Osteoblast (primary cell): ENCODE data around the gene RAD51D. TPM values are rescaled to one million over a fixed set of nuclear protein-coding genes. Genes with fewer than 3 reads are reported as not detected.
A peak's percentile ranks its signal among the peaks of the same experiment; 100 is the strongest.

Source experiments
- DNase-seq: peaks from one replicate; pipeline ENCODE4 v3.0.0; 2011; ENCODE audit warnings: low spot score, mixed read lengths; ENCODE audit not compliant: insufficient read length; ENCODE audit errors: missing footprints
- H2AFZ ChIP-seq: 2 replicates; pipeline ENCODE4 v1.6.0; 2011; ENCODE audit warnings: mild to moderate bottlenecking, low read length
- H3K27ac ChIP-seq: 2 replicates; pipeline ENCODE4 v1.5.1; 2011; ENCODE audit warnings: mild to moderate bottlenecking, low read depth, low read length, moderate library complexity
- H3K27me3 ChIP-seq: 2 replicates; pipeline ENCODE4 v1.6.0; 2012; ENCODE audit warnings: mild to moderate bottlenecking, control low read depth, inconsistent platforms, low read length, moderate library complexity; ENCODE audit not compliant: insufficient read depth
- H3K36me3 ChIP-seq: 2 replicates; pipeline ENCODE4 v1.5.1; 2011; ENCODE audit warnings: mild to moderate bottlenecking, low read length, control low read depth, moderate library complexity; ENCODE audit not compliant: insufficient read depth
- H3K4me1 ChIP-seq: 2 replicates; pipeline ENCODE4 v1.5.1; 2011; ENCODE audit warnings: mild to moderate bottlenecking, low read length, control low read depth, moderate library complexity; ENCODE audit not compliant: insufficient read depth
- H3K4me2 ChIP-seq: 2 replicates; pipeline ENCODE4 v1.6.0; 2011; ENCODE audit warnings: mild to moderate bottlenecking, low read length; ENCODE audit not compliant: insufficient read depth
- H3K4me3 ChIP-seq: fragments of 200-600 bp; sonication (generic); 3 replicates; pipeline ENCODE4 v1.5.1; 2012; ENCODE audit warnings: mild to moderate bottlenecking, low read length, inconsistent platforms; ENCODE audit not compliant: insufficient read depth
- H3K79me2 ChIP-seq: 2 replicates; pipeline ENCODE4 v1.6.0; 2012; ENCODE audit warnings: mild to moderate bottlenecking, low read length, control low read depth, inconsistent platforms; ENCODE audit not compliant: insufficient read depth
- H3K9me3 ChIP-seq: 2 replicates; pipeline ENCODE4 v1.5.1; 2011; ENCODE audit warnings: low read depth, low read length, control low read depth
- H4K20me1 ChIP-seq: 2 replicates; pipeline ENCODE4 v1.6.0; 2012; ENCODE audit warnings: mild to moderate bottlenecking, low read length, control low read depth; ENCODE audit not compliant: insufficient read depth
- CTCF ChIP-seq: IDR thresholded peaks from 2 replicates; pipeline ENCODE4 v1.5.1; 2011; ENCODE audit warnings: mild to moderate bottlenecking, low read depth, low read length, moderate library complexity; ENCODE audit errors: extremely low read depth
- total RNA-seq: library from RNA; depleted of rRNA; stranded (reverse); fragments of >200 nt; gene quantifications from 2 replicates; pipeline ENCODE4 v1.2.3, GENCODE V29; 2012

Gene RAD51D
- total RNA-seq, 1 donor: 14.8 TPM

- H2AFZ ChIP-seq: peak overlapping the region; percentile 89
- peak overlapping the region; percentile 93 for H3K4me2 ChIP-seq
- H3K4me1 ChIP-seq: peaks cover 15% of the 10 kb centered on the region
- no peak for TF ChIP-seq CTCF
- no peaks in the 10 kb centered on the region for H3K36me3 ChIP-seq
- no peaks in the 10 kb centered on the region for H3K9me3 ChIP-seq
- no peaks in the 10 kb centered on the region for H3K27me3 ChIP-seq
- H3K79me2 ChIP-seq: peaks cover 56% of the 10 kb centered on the region
- no peak for DNase-seq
- peak overlapping the region; percentile 97 for H3K4me3 ChIP-seq
- H3K27ac ChIP-seq: peak overlapping the region; percentile 68
- no peaks in the 10 kb centered on the region for H4K20me1 ChIP-seq
These were observed 31.8 kb downstream of the RAD51D start for GRCh38 chr17:35087731-35088355.

- no peak for TF ChIP-seq CTCF
- no peak for DNase-seq
- H3K4me1 ChIP-seq: peaks cover 23% of the 10 kb centered on the region
- H3K79me2 ChIP-seq: peaks cover 57% of the 10 kb centered on the region
- no peak overlapping the region for H2AFZ ChIP-seq
- H4K20me1 ChIP-seq: no peaks in the 10 kb centered on the region
- H3K27ac ChIP-seq: peak overlapping the region; percentile 25
- no peak overlapping the region for H3K4me3 ChIP-seq
- H3K9me3 ChIP-seq: no peaks in the 10 kb centered on the region
- H3K36me3 ChIP-seq: no peaks in the 10 kb centered on the region
- no peaks in the 10 kb centered on the region for H3K27me3 ChIP-seq
- H3K4me2 ChIP-seq: peak overlapping the region; percentile 93
These were observed 32.6 kb downstream of the RAD51D start for GRCh38 chr17:35086931-35087573.

GRCh38 chr17:35086164-35086563, 33.5 kb downstream of the RAD51D start:
- peaks cover 25% of the 10 kb centered on the region for H3K4me1 ChIP-seq
- no peaks in the 10 kb centered on the region for H4K20me1 ChIP-seq
- H3K27me3 ChIP-seq: no peaks in the 10 kb centered on the region
- H3K4me2 ChIP-seq: no peak overlapping the region
- no peak overlapping the region for H3K4me3 ChIP-seq
- H2AFZ ChIP-seq: no peak overlapping the region
- no peaks in the 10 kb centered on the region for H3K9me3 ChIP-seq
- TF ChIP-seq CTCF: no peak
- no peak overlapping the region for H3K27ac ChIP-seq
- H3K36me3 ChIP-seq: no peaks in the 10 kb centered on the region
- peaks cover 62% of the 10 kb centered on the region for H3K79me2 ChIP-seq
- DNase-seq: no peak

GRCh38 chr17:35084987-35085386, 34.7 kb downstream of the RAD51D start:
- Histone ChIP-seq H3K4me2 (peak overlapping the region; percentile 9), H2AFZ (no peak overlapping the region), H3K36me3 (no peaks in the 10 kb centered on the region), H3K79me2 (peaks cover 74% of the 10 kb centered on the region), H3K27ac (no peak overlapping the region), H3K27me3 (no peaks in the 10 kb centered on the region), H3K4me3 (no peak overlapping the region), H3K9me3 (no peaks in the 10 kb centered on the region), H4K20me1 (no peaks in the 10 kb centered on the region), H3K4me1 (peaks cover 25% of the 10 kb centered on the region)
- no peak for DNase-seq
- TF ChIP-seq CTCF: no peak
